Naive thymus-derived CD4-positive, alpha-beta T cell (primary cell): ENCODE results near the gene ADAR. TPM values are rescaled to one million over a fixed set of nuclear protein-coding genes. Genes with fewer than 3 reads are reported as not detected.
"Not testable (repeated sequence)": the region's sequence is repeated elsewhere in the genome, so short reads cannot be mapped to it uniquely, and the experiment has no call there.

Experiments used
- ATAC-seq: fragments of 150-1000 bp; cut with Tn5 transposase; 2 replicates; pipeline ENCODE4 v1.10.0; 2021; ENCODE audit warnings: mild to moderate bottlenecking, moderate library complexity
- CTCF ChIA-PET: fragments of 350-600 bp; sonication (Branson Sonifier 250); formaldehyde crosslinking; loops from one replicate; lab custom pipeline; 2021; ENCODE audit warnings: antibody characterized with exemption; lab: Charles Lee
- POLR2A ChIA-PET: fragments of 350-600 bp; sonication (Branson Sonifier 250); formaldehyde crosslinking; loops from one replicate; lab custom pipeline; 2021; ENCODE audit warnings: antibody characterized with exemption, inconsistent platforms; lab: Charles Lee
- DNase-seq, 9 donors: peaks; one replicate each; pipeline versions ENCODE4 v3.0.0 to v3.0.0-alpha.2; 2020 to 2022; ENCODE audit warnings: mixed read lengths in 1 of 9
- H3K27ac ChIP-seq: one replicate; pipeline ENCODE4 v1.7.0; 2013; ENCODE audit warnings: mild to moderate bottlenecking, low read depth, low read length, moderate library complexity
- H3K27me3 ChIP-seq, 2 donors: one replicate each; pipeline ENCODE4 v1.7.0; 2013; ENCODE audit warnings: low read length in 2 of 2, mild to moderate bottlenecking in 2 of 2, moderate library complexity in 2 of 2; ENCODE audit not compliant: control insufficient read depth in 2 of 2, insufficient read depth in 2 of 2
- H3K36me3 ChIP-seq, 3 experiments: 1 replicate in 2 of 3; 2 replicates in 1 of 3; pipeline ENCODE4 v1.7.0; 2013; ENCODE audit warnings: low read length in 3 of 3, mild to moderate bottlenecking in 3 of 3, moderate library complexity in 1 of 3; ENCODE audit not compliant: insufficient read depth in 3 of 3, control insufficient read depth in 2 of 3
- H3K4me1 ChIP-seq, 2 donors: one replicate each; pipeline ENCODE4 v1.7.0; 2013; ENCODE audit warnings: low read length in 2 of 2, mild to moderate bottlenecking in 2 of 2, moderate library complexity in 1 of 2; ENCODE audit not compliant: control insufficient read depth in 2 of 2, insufficient read depth in 2 of 2
- H3K4me3 ChIP-seq: 2 replicates; pipeline ENCODE4 v1.7.0; 2013; ENCODE audit warnings: mild to moderate bottlenecking, low read length
- H3K9me3 ChIP-seq, 3 experiments: 1 replicate in 2 of 3; 2 replicates in 1 of 3; pipeline ENCODE4 v1.7.0; 2013; ENCODE audit warnings: low read length in 3 of 3; ENCODE audit not compliant: control insufficient read depth in 2 of 3
- H3K27ac Mint-ChIP-seq, 9 donors: one replicate each; pipeline ENCODE4 v1.8.0; 2020 to 2022; ENCODE audit warnings: mixed read lengths in 9 of 9, mild to moderate bottlenecking in 8 of 9, moderate library complexity in 5 of 9, inconsistent platforms in 2 of 9
- H3K27me3 Mint-ChIP-seq, 5 donors: one replicate each; pipeline ENCODE4 v1.8.0; 2021 to 2022; ENCODE audit warnings: mixed read lengths in 5 of 5, mild to moderate bottlenecking in 1 of 5
- H3K36me3 Mint-ChIP-seq, 5 donors: one replicate each; pipeline ENCODE4 v1.8.0; 2020 to 2022; ENCODE audit warnings: mixed read lengths in 5 of 5, mild to moderate bottlenecking in 3 of 5, inconsistent platforms in 1 of 5
- H3K4me1 Mint-ChIP-seq, 7 donors: one replicate each; pipeline ENCODE4 v1.8.0; 2020 to 2022; ENCODE audit warnings: mixed read lengths in 7 of 7, mild to moderate bottlenecking in 3 of 7, inconsistent platforms in 1 of 7
- H3K4me3 Mint-ChIP-seq, 10 donors: one replicate each; pipeline ENCODE4 v1.8.0; 2020 to 2022; ENCODE audit warnings: mild to moderate bottlenecking in 10 of 10, mixed read lengths in 10 of 10, moderate library complexity in 6 of 10, inconsistent platforms in 2 of 10
- H3K9me3 Mint-ChIP-seq, 11 donors: one replicate each; pipeline ENCODE4 v1.8.0; 2020 to 2022; ENCODE audit warnings: mixed read lengths in 11 of 11, mild to moderate bottlenecking in 4 of 11, inconsistent platforms in 1 of 11, moderate library complexity in 1 of 11
- intact Hi-C, 2 donors: fragments of 100-400 bp; cut with micrococcal nuclease; formaldehyde crosslinking; loops; one replicate each; pipeline ENCODE4 v1.15.1; 2023
- polyA plus RNA-seq, 2 donors: library from polyadenylated mRNA; unstranded; fragments of 300-500 nt; fragmentation: Illumina TruSeq; gene quantifications; one replicate each; pipeline ENCODE4 v1.2.3, GENCODE V29; 2021
- total RNA-seq, 6 experiments: library from RNA in 5 of 6; stranded (reverse) in 5 of 6; gene quantifications; 1 replicate in 5 of 6; 2 replicates in 1 of 6; pipeline ENCODE4 v1.2.3 and lab custom pipeline; 2021 to 2026

Gene ADAR
- 100 to 1,000 TPM; 206 to 408 (median 237) TPM for total RNA-seq
- polyA plus RNA-seq, result 100 to 1,000 TPM; 101 to 167 TPM
- total RNA-seq (lab: John Stamatoyannopoulos, UW), result 579 reads per million, percentile 98 among the genes with 10 or more reads in this experiment

GRCh38 chr1:154607609-154608396 is at the start of gene ADAR:
Gene ADAR, minus strand, starts transcription at chr1:154608186. Its CDS starts 180 bp downstream, at chr1:154608006.
- Histone ChIP-seq H3K36me3 (peaks cover 0 to 11% (median 6%) of the 10 kb centered on the region in 3 experiments), H3K27me3 (no peaks in the 10 kb centered on the region), H3K9me3 (no peaks in the 10 kb centered on the region), H3K27ac (peak within 1 kb of the TSS; percentile 97), H3K4me1 (peaks cover 40 to 42% of the 10 kb centered on the region in 2 donors), H3K4me3 (peak within 1 kb of the TSS; percentile 78)
- Mint-ChIP-seq H3K4me3 (peak within 1 kb of the TSS; percentile 91 to 100 (median 98)), H3K9me3 (peaks cover 0 to 4% (median 0%) of the 10 kb centered on the region in 11 donors), H3K27ac (peak within 1 kb of the TSS; percentile 94 to 99 (median 99)), H3K36me3 (peaks cover 3 to 31% (median 8%) of the 10 kb centered on the region in 5 donors), H3K4me1 (peaks cover 63 to 90% (median 75%) of the 10 kb centered on the region in 7 donors), H3K27me3 (no peaks in the 10 kb centered on the region)
- CTCF ChIA-PET, result interaction anchor here (0.7 kb wide), 1 partner anchor 15 kb away, joined by 3 read pairs; no protein-coding TSS in a partner anchor
- POLR2A ChIA-PET, result interaction anchor here (0.6 to 3.0 kb wide), 9 partner anchors 15 to 304 kb away, joined by 3 to 20 read pairs (median 5); no protein-coding TSS in a partner anchor
- peak; percentile 92 for ATAC-seq
- DNase-seq, result peak; percentile 67 to 95 (median 90)
- intact Hi-C loops, result loop anchor here (1.0 to 5.0 kb wide), 17 partner anchors 19 to 1731 kb away; partner anchors contain the start of genes CCT3 (in 1 of the 2), EFNA4 (in 1 of the 2), GON4L (in 1 of the 2) and PBXIP1 (in 1 of the 2)

DNA sequence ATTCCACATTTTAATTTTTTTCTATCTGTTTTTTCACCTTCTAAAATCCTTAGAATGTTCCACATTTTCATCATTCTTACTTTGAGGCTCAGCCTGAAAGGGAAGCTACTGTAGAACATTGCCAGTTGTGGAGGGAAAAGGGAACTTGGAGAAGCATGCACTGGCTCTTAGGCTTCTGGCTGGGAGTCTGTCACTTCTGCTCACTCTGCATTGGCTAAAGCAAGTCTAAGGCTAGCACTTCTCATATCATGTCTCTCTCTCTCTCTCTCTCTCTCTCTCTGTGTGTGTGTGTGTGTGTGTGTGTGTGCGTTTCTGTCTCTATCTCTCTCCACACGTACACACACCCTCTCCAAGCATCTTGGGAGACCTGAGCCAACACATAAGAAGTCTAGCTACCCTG is 49.6 kb upstream of the ADAR start:
- ATAC-seq, result peak; percentile 46
- intact Hi-C loops, result no loop called here
- Mint-ChIP-seq H3K27me3 (peaks cover 32 to 82% (median 39%) of the 10 kb centered on the region in 5 donors), H3K36me3 (no peaks in the 10 kb centered on the region), H3K9me3 (peaks cover 0 to 2% (median 0%) of the 10 kb centered on the region in 11 donors), H3K4me1 (no peaks in the 10 kb centered on the region), H3K27ac (no peak overlapping the region), H3K4me3 (no peak overlapping the region)
- Histone ChIP-seq H3K4me3 (no peak overlapping the region), H3K36me3 (no peaks in the 10 kb centered on the region), H3K9me3 (no peaks in the 10 kb centered on the region), H3K4me1 (no peaks in the 10 kb centered on the region), H3K27me3 (no peaks in the 10 kb centered on the region), H3K27ac (no peak overlapping the region)
- ChIA-PET POLR2A (no interaction called here), CTCF (interaction anchor here (0.7 to 0.9 kb wide), 2 partner anchors 9 to 29 kb away, joined by 3 read pairs; no protein-coding TSS in a partner anchor)
- DNase-seq, result no peak

- Histone ChIP-seq H3K36me3 (no peaks in the 10 kb centered on the region), H3K4me3 (no peak overlapping the region), H3K27me3 (no peaks in the 10 kb centered on the region), H3K9me3 (no peaks in the 10 kb centered on the region), H3K27ac (no peak overlapping the region), H3K4me1 (no peaks in the 10 kb centered on the region)
- no peaks in the 10 kb centered on the region for H3K4me1 Mint-ChIP-seq
- no peak overlapping the region for H3K4me3 Mint-ChIP-seq
- ATAC-seq, result no peak
- CTCF ChIA-PET, result interaction anchor here (1.3 kb wide), 1 partner anchor 226 kb away, joined by 3 read pairs; no protein-coding TSS in a partner anchor
- POLR2A ChIA-PET, result no interaction called here
- H3K9me3 Mint-ChIP-seq, result peaks cover 0 to 2% (median 0%) of the 10 kb centered on the region in 11 donors
- intact Hi-C loops, result no loop called here
- peaks cover 0 to 74% (median 10%) of the 10 kb centered on the region in 5 donors for H3K27me3 Mint-ChIP-seq
- no peak overlapping the region for H3K27ac Mint-ChIP-seq
- no peak for DNase-seq
- no peaks in the 10 kb centered on the region for H3K36me3 Mint-ChIP-seq
Observed at GRCh38 chr1:154652893-154653292, 44.9 kb upstream of the ADAR start.

DNA sequence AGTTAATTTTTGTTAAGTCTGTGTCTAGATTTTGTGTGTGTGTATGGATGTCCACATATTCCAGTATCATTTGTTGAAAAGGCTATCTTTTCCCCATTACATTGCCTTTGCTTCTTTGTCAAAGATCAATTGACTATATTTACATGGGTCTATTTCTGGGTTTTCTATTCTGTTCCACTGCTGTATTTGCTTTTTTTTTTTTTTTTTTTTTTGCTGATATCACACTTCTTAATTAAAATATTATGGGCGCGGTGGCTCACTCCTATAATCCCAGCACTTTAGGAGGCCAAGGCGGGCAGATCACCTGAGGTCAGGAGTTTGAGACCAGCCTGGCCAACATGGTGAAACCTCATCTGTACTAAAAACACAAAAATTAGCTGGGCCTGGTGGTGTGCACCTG is 36.7 kb upstream of the ADAR start:
- POLR2A ChIA-PET, result interaction anchor here (0.7 kb wide), 1 partner anchor 86 kb away, joined by 4 read pairs; no protein-coding TSS in a partner anchor
- intact Hi-C loops, H3K36me3 ChIP-seq, H3K27ac Mint-ChIP-seq, H3K27ac ChIP-seq, H3K9me3 Mint-ChIP-seq, H3K4me1 Mint-ChIP-seq, ATAC-seq, H3K4me3 Mint-ChIP-seq, H3K27me3 ChIP-seq, DNase-seq, CTCF ChIA-PET, H3K9me3 ChIP-seq, H3K4me3 ChIP-seq, H3K36me3 Mint-ChIP-seq, H3K4me1 ChIP-seq: not testable (repeated sequence)
- peaks cover 0 to 39% (median 0%) of the 10 kb centered on the region in 5 donors for H3K27me3 Mint-ChIP-seq

GRCh38 chr1:154641534-154641933 is 33.5 kb upstream of the ADAR start:
- no peaks in the 10 kb centered on the region for H3K9me3 ChIP-seq
- no peaks in the 10 kb centered on the region for H3K4me1 ChIP-seq
- Mint-ChIP-seq H3K27ac (no peak overlapping the region), H3K4me1 (peaks cover 0 to 1% (median 0%) of the 10 kb centered on the region in 7 donors), H3K9me3 (peaks cover 3 to 23% (median 10%) of the 10 kb centered on the region in 11 donors), H3K4me3 (no peak overlapping the region), H3K27me3 (peaks cover 0 to 54% (median 11%) of the 10 kb centered on the region in 5 donors), H3K36me3 (peaks cover 2 to 10% (median 5%) of the 10 kb centered on the region in 5 donors)
- no peak for DNase-seq
- peaks cover 0 to 4% of the 10 kb centered on the region in 2 donors for H3K27me3 ChIP-seq
- H3K36me3 ChIP-seq, result no peaks in the 10 kb centered on the region
- ChIA-PET CTCF (no interaction called here), POLR2A (no interaction called here)
- H3K27ac ChIP-seq, result no peak overlapping the region
- intact Hi-C loops, result no loop called here
- no peak for ATAC-seq
- no peak overlapping the region for H3K4me3 ChIP-seq

DNA sequence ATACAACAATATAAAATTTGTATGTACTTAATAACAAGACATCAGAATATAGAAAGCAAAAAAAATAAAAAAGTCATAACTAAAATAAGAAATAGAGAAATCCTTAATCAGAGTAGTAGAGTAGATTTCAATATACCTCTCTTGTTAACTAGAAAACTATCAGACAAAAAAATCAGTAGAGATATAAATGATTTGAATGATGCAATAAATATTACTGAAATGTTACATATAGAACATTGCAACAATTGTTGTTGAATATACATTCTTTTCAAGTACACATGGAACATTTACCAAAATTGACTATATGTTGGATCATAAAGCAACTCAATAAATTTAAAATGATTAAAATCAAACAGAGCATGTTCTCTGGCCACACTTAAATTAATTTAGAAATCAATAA is 31.9 kb upstream of the ADAR start:
- H3K4me1 ChIP-seq, result no peaks in the 10 kb centered on the region
- no peak for DNase-seq
- CTCF ChIA-PET, result no interaction called here

More for the DNA sequence above, 31.9 kb upstream of the ADAR start:
- H3K36me3 ChIP-seq, result no peaks in the 10 kb centered on the region
- intact Hi-C loops, result no loop called here
- Mint-ChIP-seq H3K27me3 (peaks cover 16 to 70% (median 27%) of the 10 kb centered on the region in 5 donors), H3K4me3 (no peak overlapping the region), H3K27ac (no peak overlapping the region), H3K4me1 (peaks cover 0 to 1% (median 0%) of the 10 kb centered on the region in 7 donors), H3K9me3 (peaks cover 3 to 27% (median 11%) of the 10 kb centered on the region in 11 donors), H3K36me3 (peaks cover 3 to 10% (median 5%) of the 10 kb centered on the region in 5 donors)
- POLR2A ChIA-PET, result no interaction called here
- no peak for ATAC-seq
- H3K4me3 ChIP-seq, result no peak overlapping the region
- peaks cover 0 to 4% of the 10 kb centered on the region in 2 donors for H3K27me3 ChIP-seq
- H3K9me3 ChIP-seq, result no peaks in the 10 kb centered on the region
- no peak overlapping the region for H3K27ac ChIP-seq
